Measurements from ENCODE around the gene GFOD2.

The GFOD2 gene

DNA sequence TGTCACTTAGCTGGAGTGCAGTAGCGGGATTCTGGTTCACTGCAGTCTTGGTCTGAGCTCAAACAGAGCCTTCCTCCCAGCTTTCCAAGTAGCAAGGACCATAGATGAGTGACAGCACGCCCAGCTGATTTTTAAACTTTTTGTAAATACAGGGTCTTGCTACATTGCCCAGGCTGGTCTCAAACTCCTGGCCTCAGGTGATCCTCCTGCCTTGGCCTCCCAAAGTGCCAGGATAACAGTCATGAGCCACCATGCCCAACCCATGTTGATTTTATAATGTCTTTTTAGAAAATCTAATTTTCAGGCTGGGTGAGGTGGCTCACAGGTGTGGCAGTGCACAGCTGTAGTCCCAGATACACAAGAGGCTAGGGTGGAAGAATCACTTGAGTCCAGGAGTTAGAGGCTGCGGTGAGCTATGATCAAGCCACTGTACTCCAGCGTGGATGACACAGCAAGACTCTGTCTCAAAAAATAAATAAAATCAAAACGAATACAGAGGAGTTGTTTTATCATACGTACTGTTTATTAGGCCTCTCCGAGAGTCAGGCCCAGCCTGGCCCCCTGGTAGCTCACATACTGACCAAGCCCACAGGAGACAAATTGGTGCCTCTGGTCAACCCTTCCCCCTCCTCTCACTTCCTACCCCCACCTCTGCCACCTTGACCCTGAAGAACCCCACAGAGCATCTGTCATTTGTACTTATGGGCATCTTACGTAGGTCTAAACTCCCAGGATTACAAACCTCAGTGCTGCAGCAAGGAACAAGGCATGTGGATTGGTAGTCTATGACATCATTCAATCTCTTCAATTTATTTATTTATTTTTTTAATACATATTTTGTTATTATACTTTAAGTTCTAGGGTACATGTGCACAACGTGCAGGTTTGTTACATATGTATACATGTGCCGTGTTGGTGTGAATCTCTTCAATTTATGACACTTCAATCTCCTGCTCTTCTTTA, 38.9 kb downstream of the GFOD2 start:
- ATAC-seq: no peak
- TF ChIP-seq BACH2 (CRISPR knock-in tag; IDR thresholded peaks at IDR 0.05; ENCODE audit: borderline replicate concordance) (no peak), ESRRG (CRISPR knock-in tag; IDR thresholded peaks at IDR 0.05) (no peak), ZC3H10 (CRISPR knock-in tag; IDR thresholded peaks at IDR 0.05) (no peak), ARNTL (CRISPR knock-in tag; IDR thresholded peaks at IDR 0.05; ENCODE audit: borderline replicate concordance, low read depth) (no peak), ZNF565 (CRISPR knock-in tag; conservative IDR thresholded peaks at IDR 0.05; ENCODE audit: low read depth) (no peak)

DNA sequence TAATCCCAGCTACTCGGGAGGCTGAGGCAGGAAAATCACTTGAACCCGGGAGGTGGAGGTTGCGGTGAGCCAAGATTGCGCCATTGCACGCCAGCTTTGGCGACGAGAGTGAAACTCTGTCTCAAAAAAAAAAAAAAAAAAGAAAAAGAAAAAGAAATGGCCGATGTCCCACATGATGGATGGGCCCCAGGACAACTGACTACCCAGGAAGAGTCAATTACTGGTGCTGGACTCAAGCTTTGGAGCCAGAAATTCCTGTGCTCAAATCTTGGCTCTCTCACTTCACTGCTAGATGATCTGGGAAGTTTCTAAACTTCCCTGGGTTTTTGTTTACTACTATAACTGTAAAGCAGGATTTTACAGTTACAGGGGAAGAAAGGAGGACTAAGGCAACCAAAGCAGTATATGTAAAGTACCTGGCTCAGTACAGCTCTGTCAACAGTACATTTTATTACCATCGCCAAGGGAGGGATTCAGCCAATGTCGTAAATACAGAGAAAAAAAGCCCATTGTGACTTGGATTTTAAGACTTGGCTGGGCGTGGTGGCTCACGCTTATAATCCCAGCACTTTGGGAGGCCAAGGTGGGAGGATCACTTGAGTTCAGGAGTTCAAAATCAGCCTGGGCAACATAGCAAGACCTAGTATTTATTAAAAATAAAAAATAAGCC, 40.6 kb downstream of the GFOD2 start:
- TF ChIP-seq ZNF565 (CRISPR knock-in tag; conservative IDR thresholded peaks at IDR 0.05; ENCODE audit: low read depth) (no peak), BACH2 (CRISPR knock-in tag; IDR thresholded peaks at IDR 0.05; ENCODE audit: borderline replicate concordance) (no peak), ISL1 (CRISPR knock-in tag; IDR thresholded peaks at IDR 0.05) (no peak), CSRNP3 (CRISPR knock-in tag; IDR thresholded peaks at IDR 0.05) (no peak), RARB (CRISPR knock-in tag; IDR thresholded peaks at IDR 0.05) (no peak), TCF4 (CRISPR knock-in tag; IDR thresholded peaks at IDR 0.05; ENCODE audit: borderline replicate concordance) (no peak)
- ATAC-seq: no peak

DNA sequence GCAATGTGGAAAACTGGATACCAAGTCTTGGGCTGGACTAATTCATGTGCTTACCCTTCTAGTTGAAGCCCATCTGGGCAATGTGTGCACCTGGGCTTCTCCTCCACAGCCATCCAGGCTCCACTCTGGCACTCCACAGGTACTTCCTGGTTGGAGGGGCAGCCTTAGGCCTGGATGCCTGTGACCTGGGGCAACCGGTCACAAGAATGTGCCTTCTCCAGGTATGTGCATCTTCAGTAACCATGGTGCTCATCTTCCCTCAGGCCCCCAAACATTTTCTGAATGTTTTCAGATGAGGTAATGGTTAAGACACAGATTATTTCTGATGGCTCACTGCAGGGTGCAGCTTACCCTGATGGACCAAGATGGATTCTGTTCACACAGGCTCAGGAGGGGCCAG, 41.4 kb downstream of the GFOD2 start:
- no peak for ATAC-seq

GRCh38 chr16:67676939-67677338, 42.2 kb downstream of the GFOD2 start:
- no peak for ATAC-seq
- TF ChIP-seq ZC3H10 (CRISPR knock-in tag; IDR thresholded peaks at IDR 0.05) (no peak), PATZ1 (CRISPR knock-in tag; IDR thresholded peaks at IDR 0.05; ENCODE audit: borderline replicate concordance) (no peak), ESRRG (CRISPR knock-in tag; IDR thresholded peaks at IDR 0.05) (no peak), CSRNP3 (CRISPR knock-in tag; IDR thresholded peaks at IDR 0.05) (no peak), CSDC2 (CRISPR knock-in tag; IDR thresholded peaks at IDR 0.05) (no peak), RARB (CRISPR knock-in tag; IDR thresholded peaks at IDR 0.05) (no peak), POU6F1 (CRISPR knock-in tag; IDR thresholded peaks at IDR 0.05; ENCODE audit: borderline replicate concordance, low read depth) (no peak)
- TF ChIP-seq, protein P1, sequence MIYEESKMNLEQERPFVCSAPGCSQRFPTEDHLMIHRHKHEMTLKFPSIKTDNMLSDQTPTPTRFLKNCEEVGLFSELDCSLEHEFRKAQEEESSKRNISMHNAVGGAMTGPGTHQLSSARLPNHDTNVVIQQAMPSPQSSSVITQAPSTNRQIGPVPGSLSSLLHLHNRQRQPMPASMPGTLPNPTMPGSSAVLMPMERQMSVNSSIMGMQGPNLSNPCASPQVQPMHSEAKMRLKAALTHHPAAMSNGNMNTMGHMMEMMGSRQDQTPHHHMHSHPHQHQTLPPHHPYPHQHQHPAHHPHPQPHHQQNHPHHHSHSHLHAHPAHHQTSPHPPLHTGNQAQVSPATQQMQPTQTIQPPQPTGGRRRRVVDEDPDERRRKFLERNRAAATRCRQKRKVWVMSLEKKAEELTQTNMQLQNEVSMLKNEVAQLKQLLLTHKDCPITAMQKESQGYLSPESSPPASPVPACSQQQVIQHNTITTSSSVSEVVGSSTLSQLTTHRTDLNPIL (CRISPR knock-in tag; IDR thresholded peaks at IDR 0.05; ENCODE audit: low read depth): no peak

More for the DNA sequence above, 41.4 kb downstream of the GFOD2 start:
- TF ChIP-seq RARB (CRISPR knock-in tag; IDR thresholded peaks at IDR 0.05): no peak
- no peak for TF ChIP-seq ISL1 (CRISPR knock-in tag; IDR thresholded peaks at IDR 0.05)
- TF ChIP-seq ZFP3 (CRISPR knock-in tag; IDR thresholded peaks at IDR 0.05): no peak
- TF ChIP-seq OSR1 (CRISPR knock-in tag; IDR thresholded peaks at IDR 0.05): no peak
- TF ChIP-seq ZFP30 (CRISPR knock-in tag; IDR thresholded peaks at IDR 0.05): no peak
- TF ChIP-seq ZNF565 (CRISPR knock-in tag; conservative IDR thresholded peaks at IDR 0.05; ENCODE audit: low read depth): no peak
- no peak for TF ChIP-seq CSDC2 (CRISPR knock-in tag; IDR thresholded peaks at IDR 0.05)
- TF ChIP-seq CSRNP3 (CRISPR knock-in tag; IDR thresholded peaks at IDR 0.05): no peak
- TF ChIP-seq POU6F1 (CRISPR knock-in tag; IDR thresholded peaks at IDR 0.05; ENCODE audit: borderline replicate concordance, low read depth): no peak
- TF ChIP-seq BACH2 (CRISPR knock-in tag; IDR thresholded peaks at IDR 0.05; ENCODE audit: borderline replicate concordance): no peak
- no peak for TF ChIP-seq ESRRG (CRISPR knock-in tag; IDR thresholded peaks at IDR 0.05)
- TF ChIP-seq TOX (CRISPR knock-in tag; IDR thresholded peaks at IDR 0.05; ENCODE audit: borderline replicate concordance): no peak
- TF ChIP-seq PPARA (CRISPR knock-in tag; IDR thresholded peaks at IDR 0.05; ENCODE audit: borderline replicate concordance): no peak
- TF ChIP-seq SNAI2 (CRISPR knock-in tag; IDR thresholded peaks at IDR 0.05): no peak

Data from SK-N-SH treated with all-trans-retinoic acid at 6 μM for 48 hours (cell line).